Posterior cingulate gyrus (tissue), 11 donors: Measurements from ENCODE around the gene GREM1.

Experiments
- DNase-seq, 10 donors: peaks; one replicate each; pipeline versions ENCODE4 v3.0.0 to v3.0.0-alpha.2; 2020 to 2021; ENCODE audit warnings: mixed read lengths in 3 of 10
- intact Hi-C: fragments of 100-400 bp; cut with DNase I; formaldehyde crosslinking; loops from one replicate; pipeline ENCODE4 v1.15.1; 2023

GREM1 gene

GRCh38 chr15:32717426-32718226 is at the start of gene GREM1:
Gene GREM1, plus strand, starts transcription at chr15:32718004. Its CDS starts 12,687 bp downstream, at chr15:32730691.
- DNase-seq: peak in 8 of 10 donors; percentile 22 to 94 (median 58)
- intact Hi-C loops: no loop called here

DNA sequence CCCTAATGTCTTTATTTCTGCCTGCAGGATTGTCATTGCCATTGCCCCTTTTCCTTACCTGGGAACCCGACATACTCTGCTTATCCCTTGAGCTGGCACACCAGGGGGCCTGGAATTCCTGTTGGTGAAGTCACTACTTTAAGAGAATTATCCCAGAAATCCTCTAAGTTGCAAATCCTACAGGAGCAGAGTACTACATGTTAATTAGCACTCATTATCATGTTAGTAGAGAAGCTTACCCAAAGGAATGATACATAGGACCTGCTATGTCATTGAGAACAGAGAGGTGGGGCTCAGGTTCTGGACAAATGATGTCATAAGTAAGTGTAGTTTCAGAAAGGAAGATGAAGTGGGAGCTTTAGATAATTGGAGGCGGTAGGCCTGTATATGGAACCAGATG is 48.9 kb upstream of the GREM1 start:
- intact Hi-C loops: no loop called here
- DNase-seq: no peak

- intact Hi-C loops: loop anchor here (5.0 kb wide), 1 partner anchor 167 kb away; no protein-coding TSS in a partner anchor
- peak; percentile 41 to 95 (median 71) for DNase-seq
These were observed 47.8 kb upstream of the GREM1 start for GRCh38 chr15:32669896-32670611.

DNA sequence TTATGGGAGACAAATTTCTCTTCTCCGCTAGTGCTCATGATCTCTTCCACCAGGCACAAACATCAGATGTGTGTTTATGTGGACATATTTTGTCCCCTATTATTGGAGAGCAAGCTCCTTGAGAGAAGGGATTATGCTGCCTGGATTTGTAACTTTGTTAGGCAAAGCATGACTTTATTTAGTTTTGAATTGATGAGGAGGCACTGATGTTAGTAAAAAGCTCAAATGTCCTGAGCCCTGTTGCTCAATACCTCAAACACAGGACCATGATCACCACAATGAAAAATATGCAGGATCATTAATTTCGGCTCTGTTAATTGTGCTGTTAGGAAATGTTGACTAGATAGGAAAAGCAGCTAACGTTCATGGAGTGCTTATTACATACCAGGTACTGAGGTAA is 47.2 kb upstream of the GREM1 start:
- no peak for DNase-seq
- intact Hi-C loops: loop anchor here (5.0 kb wide), 1 partner anchor 167 kb away; no protein-coding TSS in a partner anchor

- peak in 9 of 10 donors; percentile 20 to 87 (median 45) for DNase-seq
- intact Hi-C loops: loop anchor here (5.0 kb wide), 1 partner anchor 166 kb away; no protein-coding TSS in a partner anchor
These were observed 46.2 kb upstream of the GREM1 start for GRCh38 chr15:32671339-32672325.

- intact Hi-C loops: loop anchor here (5.0 kb wide), 1 partner anchor 163 kb away; no protein-coding TSS in a partner anchor
- DNase-seq: no peak
These were observed 43.1 kb upstream of the GREM1 start for GRCh38 chr15:32674681-32675080.

DNA sequence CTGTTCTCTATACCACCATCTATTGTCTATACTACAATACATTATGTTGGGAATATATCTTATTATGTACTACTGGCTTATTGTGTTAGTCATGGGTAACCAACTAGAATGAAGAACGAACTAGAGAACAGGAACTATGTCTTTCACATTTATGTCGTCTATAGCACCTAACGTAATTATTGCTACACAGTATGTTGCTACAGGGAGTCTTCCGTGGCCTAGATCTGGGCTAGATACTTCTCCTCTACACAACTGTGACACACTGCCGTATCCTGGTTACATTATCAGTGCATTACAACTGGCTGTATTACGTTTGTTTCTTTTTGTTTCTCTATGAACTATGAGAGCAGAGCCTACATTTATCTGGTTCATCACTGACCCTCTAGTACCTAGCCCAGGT is 42.3 kb upstream of the GREM1 start:
- intact Hi-C loops: no loop called here
- no peak for DNase-seq

DNA sequence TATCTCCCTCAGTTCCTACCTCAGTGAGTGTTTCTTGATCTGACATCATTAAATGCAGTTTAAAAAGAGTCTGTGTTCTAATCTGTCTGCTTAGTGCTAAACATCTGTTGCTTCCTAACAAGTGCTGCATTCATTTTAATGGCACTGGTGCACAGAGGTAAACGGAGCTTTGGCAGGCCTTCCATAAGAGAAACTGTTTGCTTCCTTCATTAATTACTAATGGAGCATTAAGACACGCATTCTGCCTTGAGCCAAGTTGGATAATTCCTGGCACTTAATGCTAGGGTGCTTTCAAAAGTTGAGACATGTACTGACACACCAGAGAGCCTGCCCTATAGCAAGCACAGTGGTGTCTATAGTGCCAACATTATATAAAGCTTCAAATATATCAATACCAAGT is 41.6 kb upstream of the GREM1 start:
- DNase-seq: no peak
- intact Hi-C loops: no loop called here

- no peak for DNase-seq
- intact Hi-C loops: no loop called here
These were observed 40.5 kb upstream of the GREM1 start for GRCh38 chr15:32677238-32677750.

- intact Hi-C loops: no loop called here
These were observed 38.5 kb upstream of the GREM1 start for GRCh38 chr15:32679298-32679690.

DNA sequence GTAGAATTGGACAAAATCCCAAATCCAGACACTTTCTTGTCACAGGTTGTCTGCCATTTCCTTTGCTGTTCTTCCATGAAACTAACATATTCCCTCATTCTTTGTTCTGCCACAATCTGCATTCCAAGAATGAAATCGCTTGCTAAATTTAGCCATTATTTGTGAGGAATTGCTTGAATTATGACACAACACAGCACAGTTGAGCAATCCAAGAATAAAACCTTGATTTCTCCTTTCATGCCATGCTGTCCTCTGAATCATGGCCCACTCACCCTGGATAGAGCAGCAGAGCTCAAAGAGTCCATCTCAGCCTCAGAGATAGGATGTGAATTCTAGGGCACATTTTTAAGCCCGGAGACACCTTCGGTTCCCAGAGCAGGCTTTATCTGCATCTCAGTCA is 35.2 kb upstream of the GREM1 start:
- intact Hi-C loops: no loop called here
- no peak for DNase-seq

More at GRCh38 chr15:32679298-32679690, 38.5 kb upstream of the GREM1 start:
- DNase-seq: no peak

GRCh38 chr15:32682977-32683630 is 34.7 kb upstream of the GREM1 start:
- no peak for DNase-seq
- intact Hi-C loops: no loop called here

GRCh38 chr15:32683906-32684584 is 33.8 kb upstream of the GREM1 start:
- intact Hi-C loops: no loop called here
- peak in 3 of 10 donors; percentile 23 to 83 (median 27) for DNase-seq

DNA sequence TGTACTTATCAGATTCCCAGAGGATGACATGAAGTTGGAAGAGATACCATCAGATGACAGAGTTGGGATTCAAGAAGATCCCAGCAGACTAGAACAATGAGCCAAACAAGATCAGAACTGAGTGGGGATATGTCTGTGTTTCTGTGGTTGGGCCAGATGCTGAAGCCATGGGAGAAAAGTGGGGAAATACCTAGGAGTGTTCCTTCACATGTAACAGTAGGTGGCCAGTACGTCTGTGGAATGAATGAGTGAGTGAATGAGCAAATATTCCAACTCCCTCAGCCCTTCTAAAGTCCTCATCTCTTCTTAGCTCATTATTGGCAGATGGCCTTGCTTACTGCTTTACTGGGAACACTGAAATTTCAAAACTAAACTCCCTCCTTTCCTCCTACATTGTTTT is 32.2 kb upstream of the GREM1 start:
- intact Hi-C loops: no loop called here
- no peak for DNase-seq

DNA sequence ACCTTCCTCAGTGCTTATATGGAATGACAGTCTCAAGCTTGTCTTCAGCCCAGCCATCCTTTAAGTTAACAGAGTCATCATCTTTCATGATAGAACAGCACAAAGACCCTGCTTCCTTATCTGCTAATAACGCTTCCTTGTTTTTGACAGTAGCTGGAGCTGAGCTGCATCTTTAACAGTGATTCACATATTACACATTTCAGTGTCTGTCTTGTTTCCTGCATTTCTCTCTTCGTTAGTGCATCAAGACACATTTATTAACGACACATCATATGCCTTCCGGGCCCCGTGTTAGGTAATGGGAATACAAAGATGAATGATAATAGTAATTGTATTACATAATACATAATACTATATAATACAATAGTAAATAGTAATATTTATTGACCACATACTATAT is 30.2 kb upstream of the GREM1 start:
- no peak for DNase-seq
- intact Hi-C loops: no loop called here

DNA sequence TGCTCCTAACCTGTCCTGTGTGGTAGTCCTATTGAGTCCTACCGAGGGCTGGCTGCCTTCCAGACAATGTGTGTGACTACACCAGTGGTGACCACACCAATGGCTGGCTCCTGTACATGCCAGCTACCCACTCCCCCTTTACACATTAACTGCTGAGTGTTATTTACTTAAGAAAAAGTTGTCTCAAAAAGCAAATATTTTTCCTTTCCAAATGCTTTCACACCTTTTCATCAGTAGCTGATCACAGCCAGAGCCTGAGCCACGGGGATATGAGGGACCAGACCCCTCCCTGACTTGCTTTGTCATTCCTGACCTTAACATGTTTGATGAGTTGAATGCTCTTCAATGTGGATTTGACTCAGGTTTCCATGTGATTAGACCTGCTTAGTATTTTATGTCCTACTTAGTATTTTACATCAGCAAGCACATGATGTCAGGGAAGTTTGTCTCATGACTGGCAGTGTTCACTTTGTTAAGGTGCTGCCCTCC is 29.6 kb upstream of the GREM1 start:
- intact Hi-C loops: no loop called here
- no peak for DNase-seq

- no peak for DNase-seq
- intact Hi-C loops: no loop called here
These were observed 26.7 kb upstream of the GREM1 start for GRCh38 chr15:32690941-32691688.

- DNase-seq: no peak
- intact Hi-C loops: no loop called here
These were observed 26.1 kb upstream of the GREM1 start for GRCh38 chr15:32691689-32692038.
